PC-3 (cell line): Measurements from ENCODE around the gene GOLM1.

ENCODE experiments used
- CTCF ChIP-seq: fragments of 300-600 bp; sonication (generic); conservative IDR thresholded peaks from 2 replicates; pipeline ENCODE4 v1.5.1; 2017; ENCODE audit warnings: antibody characterized with exemption, low read depth, mild to moderate bottlenecking, low read length
- EZH2 ChIP-seq: fragments of 300-600 bp; sonication (generic); IDR thresholded peaks from one replicate; pipeline ENCODE4 v1.6.1; 2017; ENCODE audit warnings: antibody characterized with exemption, mild to moderate bottlenecking, low read length; ENCODE audit not compliant: unreplicated experiment
- EZH2phosphoT487 ChIP-seq: fragments of 300-600 bp; sonication (generic); IDR thresholded peaks from 2 replicates; pipeline ENCODE4 v1.6.1; 2018; ENCODE audit warnings: mild to moderate bottlenecking, antibody characterized with exemption, low read length, borderline replicate concordance

GRCh38 chr9:86079865-86080469 is 19.4 kb downstream of the GOLM1 start:
- TF ChIP-seq EZH2phosphoT487 (no peak), CTCF (no peak), EZH2 (no peak)
